SK-N-SH treated with all-trans-retinoic acid at 6 μM for 48 hours (cell line): Measurements from ENCODE around the gene RASA3.

ENCODE experiments used
- ATAC-seq: fragments of 200-7000 bp; cut with Tn5 transposase; 3 replicates; pipeline ENCODE4 v1.9.1; 2020; ENCODE audit warnings: mild to moderate bottlenecking, moderate library complexity
- ARNTL ChIP-seq: fragments of 450-650 bp; formaldehyde crosslinking; IDR thresholded peaks from 2 replicates; pipeline ENCODE4 v1.5.0; 2020; ENCODE audit warnings: low read depth, mild to moderate bottlenecking, moderate library complexity, borderline replicate concordance
- BACH2 ChIP-seq: fragments of 250-450 bp; sonication (Bioruptor Pico); IDR thresholded peaks from 2 replicates; pipeline ENCODE4 v1.9.0; 2021; ENCODE audit warnings: mild to moderate bottlenecking, borderline replicate concordance
- CREB5 ChIP-seq: fragments of 250-450 bp; sonication (Bioruptor Pico); IDR thresholded peaks from 2 replicates; pipeline ENCODE4 v1.5.1; 2020; ENCODE audit warnings: low read depth, mild to moderate bottlenecking, moderate library complexity
- CSDC2 ChIP-seq: fragments of 250-450 bp; sonication (Bioruptor Pico); IDR thresholded peaks from 2 replicates; pipeline ENCODE4 v1.5.0; 2020; ENCODE audit warnings: mild to moderate bottlenecking, moderate library complexity
- CSRNP3 ChIP-seq: fragments of 250-450 bp; sonication (Bioruptor Pico); IDR thresholded peaks from 2 replicates; pipeline ENCODE4 v1.5.1; 2021; ENCODE audit warnings: mild to moderate bottlenecking, moderate library complexity
- ESRRG ChIP-seq: fragments of 250-450 bp; sonication (Bioruptor Pico); IDR thresholded peaks from 2 replicates; pipeline ENCODE4 v1.6.1; 2021; ENCODE audit warnings: mild to moderate bottlenecking
- GLIS3 ChIP-seq: fragments of 250-450 bp; sonication (Bioruptor Pico); IDR thresholded peaks from 2 replicates; pipeline ENCODE4 v1.5.0; 2020; ENCODE audit warnings: mild to moderate bottlenecking, moderate library complexity
- ISL1 ChIP-seq: fragments of 250-450 bp; sonication (Bioruptor Pico); IDR thresholded peaks from 2 replicates; pipeline ENCODE4 v2.1.2; 2022; ENCODE audit warnings: mild to moderate bottlenecking, moderate library complexity
- OSR1 ChIP-seq: fragments of 250-450 bp; sonication (Bioruptor Pico); IDR thresholded peaks from 2 replicates; pipeline ENCODE4 v1.8.0; 2022; ENCODE audit warnings: moderate library complexity, mild to moderate bottlenecking, inconsistent platforms
- PATZ1 ChIP-seq: fragments of 250-450 bp; sonication (Bioruptor Pico); IDR thresholded peaks from 2 replicates; pipeline ENCODE4 v1.8.0; 2020; ENCODE audit warnings: mild to moderate bottlenecking, moderate library complexity, borderline replicate concordance
- POU6F1 ChIP-seq: fragments of 250-450 bp; sonication (Bioruptor Pico); IDR thresholded peaks from 2 replicates; pipeline ENCODE4 v1.8.0; 2021; ENCODE audit warnings: low read depth, mild to moderate bottlenecking, moderate library complexity, borderline replicate concordance
- PPARA ChIP-seq: fragments of 250-450 bp; sonication (Bioruptor Pico); IDR thresholded peaks from 2 replicates; pipeline ENCODE4 v1.5.0; 2020; ENCODE audit warnings: mild to moderate bottlenecking, borderline replicate concordance
- RARB ChIP-seq: fragments of 250-450 bp; sonication (Bioruptor Pico); IDR thresholded peaks from 2 replicates; pipeline ENCODE4 v1.8.0; 2021; ENCODE audit warnings: mild to moderate bottlenecking, moderate library complexity
- SNAI2 ChIP-seq: fragments of 250-450 bp; sonication (Bioruptor Pico); IDR thresholded peaks from 2 replicates; pipeline ENCODE4 v1.5.0; 2020; ENCODE audit warnings: mild to moderate bottlenecking, moderate library complexity
- TCF4 ChIP-seq: fragments of 250-450 bp; sonication (Bioruptor Pico); IDR thresholded peaks from 2 replicates; pipeline ENCODE4 v1.8.0; 2021; ENCODE audit warnings: mild to moderate bottlenecking, moderate library complexity, borderline replicate concordance
- TOX ChIP-seq: fragments of 250-450 bp; sonication (Bioruptor Pico); IDR thresholded peaks from 2 replicates; pipeline ENCODE4 v1.8.0; 2021; ENCODE audit warnings: mild to moderate bottlenecking, moderate library complexity, borderline replicate concordance
- TSHZ2 ChIP-seq: fragments of 250-450 bp; sonication (Bioruptor Pico); IDR thresholded peaks from 2 replicates; pipeline ENCODE4 v1.5.0; 2020; ENCODE audit warnings: mild to moderate bottlenecking, moderate library complexity
- ZC3H10 ChIP-seq: fragments of 250-450 bp; sonication (Bioruptor Pico); IDR thresholded peaks from 2 replicates; pipeline ENCODE4 v1.5.1; 2021; ENCODE audit warnings: mild to moderate bottlenecking, moderate library complexity
- ZFP3 ChIP-seq: fragments of 250-450 bp; sonication (Bioruptor Pico); IDR thresholded peaks from 2 replicates; pipeline ENCODE4 v1.5.0; 2020; ENCODE audit warnings: mild to moderate bottlenecking, moderate library complexity
- ZFP30 ChIP-seq: fragments of 450-650 bp; formaldehyde crosslinking; IDR thresholded peaks from 2 replicates; pipeline ENCODE4 v1.5.0; 2022; ENCODE audit warnings: mild to moderate bottlenecking, moderate library complexity
- ZNF565 ChIP-seq: fragments of 450-650 bp; formaldehyde crosslinking; conservative IDR thresholded peaks from 2 replicates; pipeline ENCODE4 v1.5.0; 2020; ENCODE audit warnings: low read depth, mild to moderate bottlenecking, moderate library complexity
- ZNF8 ChIP-seq: fragments of 450-650 bp; formaldehyde crosslinking; IDR thresholded peaks from 2 replicates; pipeline ENCODE4 v1.5.0; 2020; ENCODE audit warnings: mild to moderate bottlenecking, moderate library complexity

The RASA3 gene

GRCh38 chr13:113981611-113982295, 150.7 kb downstream of the RASA3 start:
- TF ChIP-seq OSR1 (no peak), ZNF8 (CRISPR knock-in tag) (no peak), TCF4 (CRISPR knock-in tag) (no peak), ZC3H10 (CRISPR knock-in tag) (no peak)
- ATAC-seq = no peak

- no peak for ATAC-seq
- TF ChIP-seq SNAI2 (no peak), OSR1 (no peak), CREB5 (CRISPR knock-in tag) (no peak), RARB (no peak), PPARA (no peak), ZC3H10 (CRISPR knock-in tag) (no peak), TCF4 (CRISPR knock-in tag) (no peak), CSDC2 (CRISPR knock-in tag) (no peak), ESRRG (CRISPR knock-in tag) (no peak), TOX (CRISPR knock-in tag) (no peak), ARNTL (CRISPR knock-in tag) (no peak), ZFP3 (no peak)
These were observed 151.2 kb downstream of the RASA3 start for GRCh38 chr13:113981194-113981605.

GRCh38 chr13:113980489-113981064, 151.8 kb downstream of the RASA3 start:
- no peak for ATAC-seq
- TF ChIP-seq ZC3H10 (CRISPR knock-in tag) = no peak
- TF ChIP-seq CSDC2 (CRISPR knock-in tag) = no peak
- TF ChIP-seq ESRRG (CRISPR knock-in tag) = no peak

GRCh38 chr13:113979791-113980471, 152.5 kb downstream of the RASA3 start:
- no peak for ATAC-seq
- TF ChIP-seq ZFP3 (no peak), TCF4 (CRISPR knock-in tag) (no peak), TSHZ2 (no peak), ISL1 (no peak), SNAI2 (no peak), ZFP30 (CRISPR knock-in tag) (no peak), CSRNP3 (no peak), POU6F1 (CRISPR knock-in tag) (no peak), ZC3H10 (CRISPR knock-in tag) (no peak), PATZ1 (no peak), GLIS3 (no peak), PPARA (no peak), CREB5 (CRISPR knock-in tag) (no peak), ZNF565 (no peak), BACH2 (no peak), ESRRG (CRISPR knock-in tag) (no peak), CSDC2 (CRISPR knock-in tag) (no peak)
